ENCODE data around the gene RGSL1. TPM values are rescaled to one million over a fixed set of nuclear protein-coding genes. Genes with fewer than 3 reads are reported as not detected.
"Not testable (repeated sequence)": the region's sequence is repeated elsewhere in the genome, so short reads cannot be mapped to it uniquely, and the experiment has no call there.

RGSL1 gene
- total RNA-seq, 1 experiment from 2014 or later, result not detected

DNA sequence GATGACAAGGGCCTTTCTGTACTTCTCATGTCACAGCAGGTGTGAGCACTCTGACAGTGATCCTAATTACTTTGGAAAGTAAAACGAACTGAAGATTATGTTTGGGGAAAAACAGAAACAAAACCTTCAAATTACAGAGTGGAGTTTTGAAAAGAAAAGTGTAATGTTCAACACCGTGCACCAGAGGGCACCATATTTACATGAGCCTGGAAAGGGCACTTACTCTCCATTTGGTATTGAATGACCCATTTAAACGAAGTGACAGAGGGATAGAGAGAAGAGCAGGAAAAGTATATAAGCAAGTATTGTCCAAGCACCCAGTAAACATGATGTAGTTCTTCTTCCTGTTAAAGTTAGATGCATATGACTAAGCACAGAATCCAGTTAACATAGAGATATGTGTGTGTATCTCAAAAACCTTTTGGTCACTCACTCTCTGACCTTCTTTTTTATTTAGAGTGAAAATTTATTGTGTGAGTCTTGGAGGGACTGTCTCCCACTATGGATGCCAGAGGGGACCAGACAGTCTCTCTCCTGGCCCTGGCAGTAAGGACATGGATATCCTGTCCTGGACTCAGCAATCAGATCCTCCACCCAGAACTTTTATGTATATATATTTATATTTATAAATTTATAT lies 3.8 kb upstream of the RGSL1 start:
- DNase-seq (ENCODE audit: low read depth), result peak; percentile 40

DNA sequence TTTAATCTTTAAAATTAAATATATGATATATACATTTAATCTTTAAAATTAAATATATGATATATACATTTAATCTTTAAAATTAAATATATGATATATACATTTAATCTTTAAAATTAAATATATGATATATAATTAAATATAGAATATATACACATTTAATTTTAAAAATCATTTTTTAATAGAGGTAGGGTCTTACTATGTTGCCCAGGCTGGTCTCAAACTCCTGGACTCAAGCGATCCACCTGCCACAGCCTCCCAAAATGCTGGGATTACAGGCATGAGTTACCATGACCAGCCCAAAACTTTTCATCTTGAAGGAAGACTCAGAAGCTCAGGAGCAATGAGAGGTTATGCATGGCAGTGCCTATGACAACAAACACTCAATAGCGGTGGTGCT lies 2.8 kb upstream of the RGSL1 start:
- not testable (repeated sequence) for DNase-seq (ENCODE audit: low read depth)

DNA sequence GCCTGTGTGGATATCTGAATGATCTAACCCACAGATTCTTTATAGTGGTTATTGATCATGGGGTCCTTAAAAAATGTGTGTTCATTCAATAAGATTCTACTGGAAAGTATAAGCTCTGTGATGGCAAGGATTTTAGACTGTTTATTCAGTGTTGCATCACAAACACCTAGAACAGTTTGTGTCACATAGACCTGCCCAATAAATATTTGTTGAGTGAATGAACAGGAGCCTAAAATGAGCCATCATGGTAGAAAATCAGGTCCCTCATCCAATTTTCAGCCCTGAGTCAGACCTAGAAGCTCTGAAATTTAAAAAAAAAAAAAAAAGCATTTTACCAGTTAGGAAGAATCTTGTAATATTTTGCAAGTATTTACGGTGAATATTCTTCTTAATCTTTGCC lies 2.3 kb upstream of the RGSL1 start:
- no peak for DNase-seq (ENCODE audit: low read depth)

DNA sequence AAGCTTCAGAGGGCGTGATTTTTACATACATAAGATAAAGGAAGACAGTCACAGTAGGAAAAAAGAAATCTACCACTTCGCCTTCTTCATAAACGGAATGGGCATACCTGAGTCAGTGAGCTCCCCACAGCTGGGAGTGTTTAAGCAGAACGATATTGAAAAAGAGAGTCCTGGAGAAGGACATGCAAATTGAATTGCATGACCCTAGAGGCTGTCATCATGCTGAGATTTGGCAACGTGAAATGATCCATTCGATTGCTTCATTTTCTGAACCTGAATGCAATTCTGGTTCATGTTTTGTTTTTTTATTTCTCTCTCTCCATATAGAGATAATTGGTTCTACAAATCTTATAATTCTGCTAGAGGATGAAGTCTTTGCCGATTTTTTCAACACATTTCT lies 3.7 kb downstream of the RGSL1 start:
- DNase-seq (ENCODE audit: low read depth), result no peak

DNA sequence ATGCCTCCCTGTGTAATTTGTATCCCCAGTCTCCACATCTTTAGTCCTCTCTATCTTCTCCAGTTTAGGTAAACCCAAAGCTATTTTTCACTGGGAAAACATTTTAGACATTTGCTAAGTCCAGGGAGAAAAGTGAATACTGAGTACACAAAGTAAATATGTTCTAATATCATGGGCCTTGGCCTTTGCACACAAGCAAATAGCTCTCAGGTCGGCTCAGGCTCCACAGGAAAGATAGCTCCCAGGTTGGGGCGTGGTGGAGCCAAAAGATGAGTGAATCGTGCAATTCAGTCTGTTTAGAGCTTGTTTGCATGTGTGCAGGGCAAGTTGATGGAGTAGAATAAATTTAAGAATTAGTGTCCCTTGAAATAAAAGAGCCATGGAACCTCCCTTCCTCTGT lies 7.9 kb downstream of the RGSL1 start:
- no peak for DNase-seq (ENCODE audit: low read depth)

DNA sequence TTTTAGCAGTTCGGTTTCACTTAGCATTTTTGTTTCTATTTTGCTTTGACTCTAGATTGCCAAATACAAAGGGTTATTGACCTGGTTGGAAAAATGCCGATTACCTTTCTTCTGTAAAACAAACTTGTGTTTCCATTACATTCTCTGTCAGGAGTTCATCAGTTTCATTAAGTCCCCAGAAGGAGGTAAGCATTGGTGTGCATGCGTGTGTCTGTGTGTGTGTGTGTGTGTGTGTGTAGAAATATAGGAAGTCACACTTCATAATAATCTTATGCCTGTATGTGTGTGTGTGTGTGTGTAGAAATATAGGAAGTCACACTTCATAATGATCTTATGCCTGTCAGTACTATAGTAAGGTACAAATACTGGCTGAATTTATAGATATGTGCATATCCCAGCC lies 10.0 kb downstream of the RGSL1 start:
- no peak for DNase-seq (ENCODE audit: low read depth)

DNA sequence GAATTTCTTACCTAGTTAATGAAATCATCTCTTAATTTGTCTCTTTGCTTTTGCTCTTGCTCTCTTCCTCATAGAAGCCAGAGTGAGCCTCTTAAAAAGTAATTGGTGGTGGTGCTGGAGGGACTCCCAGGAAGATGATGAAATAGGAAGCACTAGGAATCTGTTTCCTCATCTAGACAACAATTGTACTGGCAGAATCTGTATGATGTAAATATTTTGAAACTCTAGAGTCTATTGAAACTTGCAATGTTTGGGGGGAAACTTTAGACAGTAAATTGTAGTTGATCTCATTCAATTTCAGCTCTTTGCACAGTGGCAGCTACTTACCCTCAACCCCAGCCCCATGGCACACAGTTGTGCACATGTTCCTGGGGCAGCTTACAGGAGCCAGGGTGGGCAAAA lies 10.6 kb downstream of the RGSL1 start:
- DNase-seq (ENCODE audit: low read depth), result no peak

DNA sequence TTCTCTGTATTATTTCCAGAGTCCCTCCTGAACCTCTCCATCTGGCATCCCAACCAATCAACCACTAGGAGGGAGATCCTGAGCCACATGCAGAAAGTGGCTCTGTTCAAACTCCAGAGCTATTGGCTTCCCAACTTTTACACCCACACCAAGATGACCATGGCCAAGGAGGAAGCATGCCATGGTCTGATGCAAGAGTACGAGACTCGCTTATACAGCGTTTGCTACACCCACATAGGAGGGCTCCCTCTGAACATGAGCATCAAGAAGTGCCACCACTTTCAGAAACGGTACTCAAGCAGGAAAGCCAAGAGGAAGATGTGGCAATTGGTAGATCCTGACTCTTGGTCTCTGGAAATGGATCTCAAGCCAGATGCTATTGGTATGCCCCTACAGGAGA lies 23.6 kb downstream of the RGSL1 start:
- no peak for DNase-seq (ENCODE audit: low read depth)

DNA sequence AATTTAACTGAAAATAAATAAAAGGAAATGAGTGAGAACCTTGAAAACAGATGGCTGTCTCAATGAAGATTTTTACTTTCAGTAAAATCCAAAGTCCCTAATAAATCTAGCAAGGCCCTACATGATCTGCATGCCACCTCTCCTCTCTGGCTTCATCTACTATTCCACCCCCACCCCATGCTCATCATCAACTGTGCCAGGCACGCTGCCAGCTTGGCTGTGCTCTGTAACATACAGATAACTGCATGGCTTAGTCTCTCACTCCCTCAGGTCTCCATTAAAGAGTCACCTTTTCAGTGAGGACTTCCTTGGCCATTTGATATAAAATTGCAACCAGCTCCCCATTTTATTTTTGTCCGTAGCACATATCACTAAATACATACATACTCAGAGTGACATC lies 26.7 kb downstream of the RGSL1 start:
- DNase-seq (ENCODE audit: low read depth), result no peak

DNA sequence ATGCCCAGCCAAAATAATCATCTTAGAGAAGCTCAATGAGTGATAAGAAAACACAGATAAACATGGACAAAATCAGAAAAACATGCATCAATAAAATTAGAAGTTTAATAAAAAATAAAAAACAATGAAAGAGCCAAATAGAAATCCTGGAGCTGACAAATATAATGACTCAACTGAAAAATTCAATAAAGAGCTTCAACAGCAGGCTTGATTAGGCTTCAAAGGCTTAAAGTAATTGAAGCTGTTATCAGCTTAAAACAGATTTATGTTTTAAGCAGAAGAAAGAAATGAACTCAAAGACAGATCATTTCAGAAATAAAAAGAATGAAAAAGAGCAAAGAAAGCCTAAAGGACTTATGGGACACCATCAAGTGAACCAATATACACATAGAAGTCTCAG lies 28.3 kb downstream of the RGSL1 start:
- no peak for DNase-seq (ENCODE audit: low read depth)

DNA sequence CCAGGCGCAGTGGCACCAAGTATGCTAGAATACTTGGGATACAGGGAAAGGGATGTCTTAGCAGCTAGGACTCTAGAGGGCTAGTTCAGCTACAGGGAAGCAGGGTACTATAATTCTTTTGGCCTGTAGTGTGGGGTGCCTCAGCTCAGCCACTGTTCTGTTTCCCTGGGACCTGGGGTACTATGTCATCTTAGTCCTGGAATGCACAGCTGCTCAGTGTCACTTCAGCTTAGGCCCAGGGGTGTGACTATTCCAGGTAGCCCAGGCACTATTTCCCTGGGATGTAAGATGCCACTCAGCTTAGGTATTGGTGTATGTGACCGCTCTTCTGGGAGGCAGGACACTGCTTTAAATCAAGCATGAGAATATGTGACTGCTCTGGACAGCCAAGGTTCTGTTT lies 34.1 kb downstream of the RGSL1 start:
- no peak for DNase-seq (ENCODE audit: low read depth)

DNA sequence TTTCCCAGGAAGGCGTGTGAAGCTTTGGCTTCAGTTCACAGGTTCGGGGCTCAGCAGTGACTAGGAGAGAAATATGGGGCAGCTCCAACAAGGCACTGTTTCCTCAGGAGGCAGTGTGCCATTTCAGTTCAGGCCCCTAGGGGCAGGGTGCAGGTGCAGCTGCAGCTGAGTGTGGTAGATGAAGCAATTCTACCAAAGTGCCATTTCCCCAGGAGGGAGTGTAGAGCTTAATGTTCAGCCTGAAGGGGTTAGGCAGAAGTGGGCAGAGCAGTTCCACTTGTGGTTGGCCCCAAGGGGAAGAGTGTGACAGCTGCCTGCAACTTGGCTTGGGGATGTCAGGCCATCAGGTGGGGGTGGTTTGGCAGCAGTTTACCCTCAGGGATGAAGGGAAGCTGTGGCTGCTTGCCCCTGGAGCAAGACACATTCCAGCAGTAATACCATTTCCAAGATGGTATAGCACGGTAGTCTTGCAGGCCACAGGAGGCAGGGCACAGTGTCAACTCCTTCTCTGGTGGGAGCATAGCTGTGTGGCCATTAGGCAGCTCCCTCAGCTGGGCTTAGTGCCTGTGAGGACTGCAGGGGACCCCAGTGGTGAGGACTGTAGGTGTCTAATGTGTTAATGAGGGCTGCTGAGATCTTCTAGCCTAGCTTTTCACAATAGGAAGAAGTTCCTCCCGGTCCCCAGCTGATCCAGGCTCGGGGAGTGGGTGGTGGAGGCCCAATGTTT lies 34.7 kb downstream of the RGSL1 start:
- DNase-seq (ENCODE audit: low read depth), result peak; percentile 6

DNA sequence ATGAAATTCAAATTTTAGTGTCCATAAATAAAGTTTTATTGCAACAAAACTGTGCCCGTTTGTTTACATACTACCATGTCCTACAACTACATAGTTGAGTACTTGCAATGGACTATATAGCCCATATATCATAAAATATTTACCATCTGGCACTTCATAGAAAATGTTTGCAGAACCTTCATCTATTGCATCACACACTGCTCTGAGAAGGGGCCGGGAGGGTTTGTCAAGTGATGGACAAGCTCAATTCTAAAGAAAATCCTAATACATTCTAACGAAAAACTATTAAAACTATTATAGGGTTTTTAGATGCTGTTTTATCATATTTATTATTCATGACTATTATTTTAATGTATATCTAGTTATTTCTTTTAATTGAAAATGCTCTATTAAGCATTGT lies 35.9 kb downstream of the RGSL1 start:
- no peak for DNase-seq (ENCODE audit: low read depth)

DNA sequence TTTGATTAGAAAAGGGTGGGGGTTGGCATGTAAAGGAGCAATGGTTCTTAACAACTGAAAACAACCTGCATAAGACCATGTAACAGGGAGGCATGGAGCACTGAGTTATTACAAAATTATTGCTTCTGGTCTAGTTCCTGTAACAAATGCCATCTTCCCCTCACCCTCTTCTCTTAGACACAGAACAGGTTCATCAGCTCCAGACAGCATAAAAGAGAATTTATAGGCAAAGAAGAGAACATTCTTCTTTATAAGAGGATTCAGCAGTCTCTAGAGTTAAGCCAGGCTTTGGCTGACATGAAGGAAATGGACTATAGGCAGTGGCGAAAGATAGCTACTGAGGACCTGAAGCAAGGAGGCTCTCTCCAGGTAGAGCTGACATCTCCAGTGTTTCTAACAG lies 38.9 kb downstream of the RGSL1 start:
- no peak for DNase-seq (ENCODE audit: low read depth)

DNA sequence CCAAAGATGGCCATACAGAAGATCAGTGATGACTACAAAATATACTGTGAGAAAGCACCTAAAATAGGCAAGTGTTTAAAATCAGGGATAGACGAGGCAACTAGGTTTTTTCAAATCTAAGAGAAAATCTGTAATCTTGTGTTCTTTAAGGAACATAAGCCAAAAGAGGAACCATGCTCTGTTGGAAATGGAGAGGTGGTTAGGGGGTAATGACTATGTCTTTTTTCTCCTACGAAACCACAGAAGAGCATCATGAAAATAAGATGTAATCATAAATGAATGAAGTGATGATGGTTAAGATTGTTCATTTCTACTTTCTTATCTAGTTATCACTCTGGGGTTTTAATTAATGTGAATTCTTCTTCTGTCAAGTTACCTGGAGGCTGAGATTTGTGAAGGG lies 43.1 kb downstream of the RGSL1 start:
- no peak for DNase-seq (ENCODE audit: low read depth)

DNA sequence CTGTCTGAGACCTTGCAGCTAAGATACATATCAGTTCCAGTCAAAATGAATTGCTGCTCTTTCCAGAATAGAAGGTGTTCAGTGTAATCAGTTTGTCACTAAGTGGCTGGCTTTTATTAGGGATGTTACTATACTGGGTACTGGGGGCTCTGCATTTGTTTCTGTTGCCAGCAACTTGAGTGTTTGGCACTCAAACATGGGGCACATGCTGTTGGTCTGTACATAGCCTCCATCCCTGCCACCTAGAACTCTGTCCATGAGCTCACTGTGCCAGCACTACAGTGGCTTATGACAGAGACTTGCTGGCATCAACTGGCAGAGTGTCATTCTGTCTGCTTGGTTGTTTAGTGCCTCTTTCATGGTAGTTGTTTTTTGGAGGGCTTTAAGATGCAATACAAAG lies 45.1 kb downstream of the RGSL1 start:
- no peak for DNase-seq (ENCODE audit: low read depth)

DNA sequence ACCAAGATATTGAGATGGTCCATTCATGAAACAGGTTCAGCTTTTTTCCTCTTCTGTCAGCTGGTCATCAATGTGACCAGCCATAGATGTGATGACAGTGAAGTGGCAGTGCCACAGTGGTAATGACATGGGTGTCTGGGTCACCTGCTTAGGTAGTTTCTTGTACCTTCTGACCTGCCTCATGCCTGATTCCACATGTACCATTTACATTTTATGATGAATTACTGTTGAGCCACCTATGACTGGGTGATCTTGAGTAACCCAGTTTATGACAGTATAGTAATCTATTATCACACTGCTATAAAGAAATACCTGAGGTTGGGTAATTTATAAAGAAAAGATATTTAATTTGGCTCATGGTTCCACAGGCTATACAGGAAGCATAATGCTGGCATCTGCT lies 45.7 kb downstream of the RGSL1 start:
- DNase-seq (ENCODE audit: low read depth), result no peak

DNA sequence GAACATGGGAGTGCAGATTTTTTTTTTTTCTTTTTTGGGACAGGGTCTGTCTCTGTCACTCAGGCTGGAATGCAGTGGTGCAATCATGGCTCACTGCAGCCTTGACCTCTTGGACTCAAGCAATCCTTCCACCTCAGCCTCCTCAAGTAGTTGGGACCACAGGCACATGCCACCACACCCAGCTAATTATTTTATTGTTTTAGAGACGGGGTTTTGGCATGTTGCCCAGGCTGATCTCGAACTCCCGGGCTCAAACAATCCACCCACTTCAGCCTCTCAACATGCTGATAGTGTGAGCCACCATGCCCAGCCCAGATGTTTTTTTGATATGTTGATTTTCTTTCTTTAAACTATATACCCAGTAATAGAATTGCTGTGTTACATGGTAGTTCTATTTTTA lies 57.7 kb downstream of the RGSL1 start:
- peak; percentile 29 for DNase-seq (ENCODE audit: low read depth)

DNA sequence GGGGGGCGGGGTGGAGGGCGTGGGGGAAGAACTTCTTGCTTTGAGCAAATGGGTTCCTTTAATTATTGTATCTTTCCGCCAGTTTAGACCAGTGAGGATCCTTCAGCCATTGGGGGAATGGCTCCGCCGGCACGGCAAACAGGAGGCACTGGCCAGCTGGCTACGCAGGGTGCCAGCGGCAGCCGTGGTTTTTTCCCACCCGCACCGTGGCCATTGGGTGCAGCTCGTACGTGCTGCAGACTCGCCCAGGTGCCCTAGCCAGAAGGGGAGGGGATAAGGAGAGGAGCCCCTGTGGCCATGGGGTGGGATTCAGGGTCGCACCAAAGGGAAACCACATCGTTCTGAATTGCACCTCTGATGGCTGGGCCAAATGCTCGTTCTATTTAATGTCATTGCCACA lies 65.6 kb downstream of the RGSL1 start:
- no peak for DNase-seq (ENCODE audit: low read depth)

DNA sequence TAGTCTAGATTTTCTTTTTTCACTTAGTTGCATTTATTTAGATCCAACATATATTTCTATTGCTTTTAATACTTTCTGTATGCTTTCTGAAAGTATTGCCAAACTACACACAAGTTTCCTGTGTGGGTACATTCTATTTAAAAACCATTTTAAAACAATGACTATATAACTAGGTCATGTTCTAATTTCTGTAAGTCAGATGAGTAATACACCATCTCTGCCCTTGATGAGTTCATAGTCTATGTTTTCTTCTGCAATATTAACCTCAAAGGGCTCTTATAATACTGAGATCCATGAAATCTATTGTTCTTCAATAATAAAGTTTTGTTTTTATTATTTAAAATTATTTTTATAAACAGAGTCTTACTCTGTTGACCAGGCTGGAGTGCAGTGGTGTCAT lies 70.8 kb downstream of the RGSL1 start:
- no peak for DNase-seq (ENCODE audit: low read depth)

DNA sequence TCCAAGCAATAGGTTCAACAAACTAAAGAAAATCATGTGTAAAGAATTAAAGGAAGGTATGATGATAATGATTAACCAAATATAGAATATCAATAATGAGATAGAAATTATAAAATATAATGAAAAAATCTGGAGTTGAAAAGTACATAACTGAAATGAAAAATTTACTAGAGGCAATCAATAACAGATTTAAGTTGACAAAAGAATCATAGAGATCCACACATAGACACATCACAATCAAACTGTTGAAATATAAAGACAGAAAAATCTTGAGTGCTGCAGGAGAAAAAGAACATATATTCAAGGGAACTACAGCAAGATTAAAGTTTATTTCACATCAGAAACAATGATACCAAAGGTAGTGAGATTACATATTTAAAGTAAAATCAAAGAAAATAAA lies 75.4 kb downstream of the RGSL1 start:
- DNase-seq (ENCODE audit: low read depth), result no peak

DNA sequence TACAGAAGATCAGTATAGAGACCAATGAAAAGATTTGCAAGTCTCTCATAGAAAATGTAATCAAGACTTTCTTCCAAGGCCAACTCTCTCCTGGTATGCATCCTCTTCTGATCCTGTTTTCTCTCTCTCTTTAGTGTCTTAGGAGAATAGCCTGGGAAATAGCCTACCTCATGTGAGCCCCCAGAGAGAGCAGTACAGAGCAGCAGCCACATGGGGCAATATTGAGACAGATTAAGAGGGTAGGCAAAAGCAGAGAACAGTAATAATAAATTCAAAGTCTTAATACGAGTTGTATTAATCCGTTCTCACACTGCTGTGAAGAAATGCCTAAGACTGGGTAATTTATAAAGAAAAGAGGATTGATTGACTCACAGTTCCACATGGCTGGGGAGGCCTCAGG lies 77.7 kb downstream of the RGSL1 start:
- no peak for DNase-seq (ENCODE audit: low read depth)

DNA sequence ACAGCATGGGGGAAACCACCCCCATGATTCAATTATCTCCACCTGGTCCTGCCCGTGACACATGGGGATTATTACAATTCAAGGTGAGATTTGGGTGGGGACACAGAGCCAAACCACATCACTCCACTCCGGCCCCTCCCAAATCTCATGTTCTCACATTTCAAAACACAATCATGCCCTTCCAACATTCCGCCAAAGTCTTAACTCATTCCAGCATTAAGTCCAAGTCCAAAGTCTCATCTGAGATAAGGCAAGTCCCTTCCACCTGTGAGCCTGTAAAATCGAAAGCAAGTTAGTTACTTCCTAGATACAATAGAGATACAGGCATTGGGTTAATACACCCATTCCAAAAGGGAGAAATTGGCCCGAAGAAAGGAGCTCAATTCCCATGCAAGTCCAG lies 78.3 kb downstream of the RGSL1 start:
- not testable (repeated sequence) for DNase-seq (ENCODE audit: low read depth)

DNA sequence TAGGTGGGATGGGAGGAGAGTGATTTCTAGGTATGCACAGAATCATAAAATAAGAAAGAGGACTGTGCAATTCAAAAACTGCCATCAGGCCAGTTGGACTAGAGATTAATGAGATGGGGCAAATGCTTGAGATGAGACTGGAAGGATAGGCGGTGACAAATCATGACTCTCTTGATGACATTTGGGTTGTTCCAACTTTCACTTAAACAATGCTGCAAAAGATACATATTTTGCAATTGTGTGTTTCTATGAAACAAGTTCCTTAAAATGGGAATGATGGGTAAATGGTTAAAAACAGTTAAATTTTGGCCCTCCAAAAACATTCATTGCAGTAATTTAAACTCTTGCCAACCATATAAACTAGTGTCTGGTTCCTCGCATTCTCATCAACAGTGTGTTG lies 84.0 kb downstream of the RGSL1 start:
- no peak for DNase-seq (ENCODE audit: low read depth)
